ENCODE results near the gene NAGK.

Gene NAGK

GRCh38 chr2:71071681-71072398 lies 3.4 kb downstream of the NAGK start:
- H3K9ac ChIP-seq (ENCODE audit: low read length), result no peak overlapping the region
- no peak overlapping the region for H2AK5ac ChIP-seq (ENCODE audit: low read length)
- WGBS (ENCODE audit: extremely low coverage, insufficient coverage, low lambda C conversion rate), result no CpG with 5 or more reads among the region's 14 CpGs
- no peak overlapping the region for H3K4me3 ChIP-seq (ENCODE audit: low read length)
- H3K36me3 ChIP-seq (ENCODE audit: control insufficient read depth, insufficient read depth, low read length), result peaks cover 4% of the 10 kb centered on the region
- H3K4me2 ChIP-seq (ENCODE audit: low read length), result no peak overlapping the region
- no peak overlapping the region for H3K23ac ChIP-seq (ENCODE audit: low read length)
- H3K18ac ChIP-seq (ENCODE audit: low read length), result no peak overlapping the region
- H3K4ac ChIP-seq (ENCODE audit: low read depth, low read length), result no peak overlapping the region
- H3K79me1 ChIP-seq (ENCODE audit: low read length), result peaks cover 21% of the 10 kb centered on the region
- H3K4me1 ChIP-seq (ENCODE audit: control insufficient read depth, low read depth, low read length), result no peaks in the 10 kb centered on the region
- H3K56ac ChIP-seq (ENCODE audit: low read length), result no peak overlapping the region
- no peak overlapping the region for H2BK5ac ChIP-seq (ENCODE audit: low read length)
- H3K27ac ChIP-seq (ENCODE audit: low read depth, low read length), result no peak overlapping the region
- DNase-seq, result no peak
- H4K8ac ChIP-seq (ENCODE audit: low read depth, low read length), result no peak overlapping the region
- H3K79me2 ChIP-seq (ENCODE audit: control insufficient read depth, insufficient read depth, low read length), result peaks cover 6% of the 10 kb centered on the region
- H3K27me3 ChIP-seq (ENCODE audit: insufficient read depth, low read length, poor library complexity), result no peaks in the 10 kb centered on the region
- H2BK15ac ChIP-seq (replicated peaks; ENCODE audit: low read depth), result no peak overlapping the region
- H4K5ac ChIP-seq (ENCODE audit: low read length), result no peak overlapping the region
- no peak overlapping the region for H2BK120ac ChIP-seq (ENCODE audit: low read depth, low read length)

- Histone ChIP-seq H3K27me3 (ENCODE audit: insufficient read depth, low read length, poor library complexity) (no peaks in the 10 kb centered on the region), H3K4me3 (ENCODE audit: low read length) (no peak overlapping the region), H3K79me1 (ENCODE audit: low read length) (peaks cover 21% of the 10 kb centered on the region), H2AK5ac (ENCODE audit: low read length) (no peak overlapping the region), H3K36me3 (ENCODE audit: control insufficient read depth, insufficient read depth, low read length) (peaks cover 4% of the 10 kb centered on the region), H3K4me2 (ENCODE audit: low read length) (no peak overlapping the region), H2BK120ac (ENCODE audit: low read depth, low read length) (no peak overlapping the region), H3K9ac (ENCODE audit: low read length) (no peak overlapping the region), H4K5ac (ENCODE audit: low read length) (no peak overlapping the region), H3K18ac (ENCODE audit: low read length) (no peak overlapping the region), H3K79me2 (ENCODE audit: control insufficient read depth, insufficient read depth, low read length) (peaks cover 6% of the 10 kb centered on the region), H3K4me1 (ENCODE audit: control insufficient read depth, low read depth, low read length) (no peaks in the 10 kb centered on the region), H3K23ac (ENCODE audit: low read length) (no peak overlapping the region), H2BK5ac (ENCODE audit: low read length) (no peak overlapping the region), H3K4ac (ENCODE audit: low read depth, low read length) (no peak overlapping the region), H3K56ac (ENCODE audit: low read length) (no peak overlapping the region), H2BK15ac (replicated peaks; ENCODE audit: low read depth) (no peak overlapping the region), H3K27ac (ENCODE audit: low read depth, low read length) (no peak overlapping the region), H4K8ac (ENCODE audit: low read depth, low read length) (no peak overlapping the region)
- no CpG with 5 or more reads among the region's 4 CpGs for WGBS (ENCODE audit: extremely low coverage, insufficient coverage, low lambda C conversion rate)
- no peak for DNase-seq
Measured at GRCh38 chr2:71072492-71072891, 4.0 kb downstream of the NAGK start.

GRCh38 chr2:71073475-71073874 lies 5.0 kb downstream of the NAGK start:
- Histone ChIP-seq H3K4ac (ENCODE audit: low read depth, low read length) (no peak overlapping the region), H3K56ac (ENCODE audit: low read length) (no peak overlapping the region), H3K23ac (ENCODE audit: low read length) (no peak overlapping the region), H3K79me2 (ENCODE audit: control insufficient read depth, insufficient read depth, low read length) (peaks cover 6% of the 10 kb centered on the region), H3K9ac (ENCODE audit: low read length) (no peak overlapping the region), H2BK120ac (ENCODE audit: low read depth, low read length) (no peak overlapping the region), H2BK15ac (replicated peaks; ENCODE audit: low read depth) (no peak overlapping the region), H3K4me2 (ENCODE audit: low read length) (no peak overlapping the region), H3K36me3 (ENCODE audit: control insufficient read depth, insufficient read depth, low read length) (peaks cover 6% of the 10 kb centered on the region), H2BK5ac (ENCODE audit: low read length) (no peak overlapping the region), H3K27me3 (ENCODE audit: insufficient read depth, low read length, poor library complexity) (no peaks in the 10 kb centered on the region), H3K18ac (ENCODE audit: low read length) (no peak overlapping the region), H3K27ac (ENCODE audit: low read depth, low read length) (no peak overlapping the region), H3K4me3 (ENCODE audit: low read length) (no peak overlapping the region), H4K5ac (ENCODE audit: low read length) (no peak overlapping the region), H3K4me1 (ENCODE audit: control insufficient read depth, low read depth, low read length) (no peaks in the 10 kb centered on the region), H2AK5ac (ENCODE audit: low read length) (no peak overlapping the region), H4K8ac (ENCODE audit: low read depth, low read length) (no peak overlapping the region), H3K79me1 (ENCODE audit: low read length) (peaks cover 21% of the 10 kb centered on the region)
- no peak for DNase-seq
- no CpG with 5 or more reads among the region's 8 CpGs for WGBS (ENCODE audit: extremely low coverage, insufficient coverage, low lambda C conversion rate)

- H4K8ac ChIP-seq (ENCODE audit: low read depth, low read length), result no peak overlapping the region
- no CpG with 5 or more reads among the region's 2 CpGs for WGBS (ENCODE audit: extremely low coverage, insufficient coverage, low lambda C conversion rate)
Measured at GRCh38 chr2:71074893-71075395, 6.5 kb downstream of the NAGK start.

GRCh38 chr2:71078624-71079023 lies 10.2 kb downstream of the NAGK start:
- DNase-seq, result no peak
- H2BK120ac ChIP-seq (ENCODE audit: low read depth, low read length), result no peak overlapping the region
- no peak overlapping the region for H3K9ac ChIP-seq (ENCODE audit: low read length)
- no peak overlapping the region for H3K18ac ChIP-seq (ENCODE audit: low read length)
- no peak overlapping the region for H2BK5ac ChIP-seq (ENCODE audit: low read length)
- H3K79me1 ChIP-seq (ENCODE audit: low read length), result peaks cover 1% of the 10 kb centered on the region
- no peaks in the 10 kb centered on the region for H3K27me3 ChIP-seq (ENCODE audit: insufficient read depth, low read length, poor library complexity)
- no peak overlapping the region for H3K27ac ChIP-seq (ENCODE audit: low read depth, low read length)
- no peak overlapping the region for H2AK5ac ChIP-seq (ENCODE audit: low read length)
- no peak overlapping the region for H3K4ac ChIP-seq (ENCODE audit: low read depth, low read length)
- no peak overlapping the region for H3K56ac ChIP-seq (ENCODE audit: low read length)
- no peaks in the 10 kb centered on the region for H3K4me1 ChIP-seq (ENCODE audit: control insufficient read depth, low read depth, low read length)
- no peak overlapping the region for H3K4me2 ChIP-seq (ENCODE audit: low read length)
- H2BK15ac ChIP-seq (replicated peaks; ENCODE audit: low read depth), result no peak overlapping the region
- no CpG with 5 or more reads among the region's 3 CpGs for WGBS (ENCODE audit: extremely low coverage, insufficient coverage, low lambda C conversion rate)
- H3K4me3 ChIP-seq (ENCODE audit: low read length), result no peak overlapping the region
- H4K8ac ChIP-seq (ENCODE audit: low read depth, low read length), result no peak overlapping the region
- no peaks in the 10 kb centered on the region for H3K79me2 ChIP-seq (ENCODE audit: control insufficient read depth, insufficient read depth, low read length)
- H4K5ac ChIP-seq (ENCODE audit: low read length), result no peak overlapping the region
- peaks cover 6% of the 10 kb centered on the region for H3K36me3 ChIP-seq (ENCODE audit: control insufficient read depth, insufficient read depth, low read length)
- no peak overlapping the region for H3K23ac ChIP-seq (ENCODE audit: low read length)

More at GRCh38 chr2:71074893-71075395, 6.5 kb downstream of the NAGK start:
- Histone ChIP-seq H3K27ac (ENCODE audit: low read depth, low read length) (no peak overlapping the region), H3K4me2 (ENCODE audit: low read length) (no peak overlapping the region), H3K9ac (ENCODE audit: low read length) (no peak overlapping the region), H3K36me3 (ENCODE audit: control insufficient read depth, insufficient read depth, low read length) (peaks cover 8% of the 10 kb centered on the region), H2AK5ac (ENCODE audit: low read length) (no peak overlapping the region), H3K4me1 (ENCODE audit: control insufficient read depth, low read depth, low read length) (no peaks in the 10 kb centered on the region), H3K79me1 (ENCODE audit: low read length) (peaks cover 14% of the 10 kb centered on the region), H3K56ac (ENCODE audit: low read length) (no peak overlapping the region), H4K5ac (ENCODE audit: low read length) (no peak overlapping the region), H3K4ac (ENCODE audit: low read depth, low read length) (no peak overlapping the region), H3K27me3 (ENCODE audit: insufficient read depth, low read length, poor library complexity) (no peaks in the 10 kb centered on the region), H3K4me3 (ENCODE audit: low read length) (no peak overlapping the region), H3K18ac (ENCODE audit: low read length) (no peak overlapping the region), H2BK120ac (ENCODE audit: low read depth, low read length) (no peak overlapping the region), H3K79me2 (ENCODE audit: control insufficient read depth, insufficient read depth, low read length) (peaks cover 2% of the 10 kb centered on the region), H2BK15ac (replicated peaks; ENCODE audit: low read depth) (no peak overlapping the region), H3K23ac (ENCODE audit: low read length) (no peak overlapping the region), H2BK5ac (ENCODE audit: low read length) (no peak overlapping the region)
- no peak for DNase-seq

Data from mesendoderm (in vitro differentiated cells).